ENCODE results near the gene TXNRD2. TPM values are rescaled to one million over a fixed set of nuclear protein-coding genes. Genes with fewer than 3 reads are reported as not detected.
"Not testable (repeated sequence)": the region's sequence is repeated elsewhere in the genome, so short reads cannot be mapped to it uniquely, and the experiment has no call there.

TXNRD2 gene
- total RNA-seq, 1 donor from 2014 or later: 47.5 TPM

- no peak for ATAC-seq
- no peak for TF ChIP-seq CTCF (IDR thresholded peaks at IDR 0.05)
- Histone ChIP-seq H3K9me3 (no peaks in the 10 kb centered on the region), H3K36me3 (peaks cover 17% of the 10 kb centered on the region), H3K27ac (no peak overlapping the region), H3K4me3 (no peak overlapping the region), H3K27me3 (ENCODE audit: low read depth) (no peaks in the 10 kb centered on the region), H3K4me1 (peaks cover 29% of the 10 kb centered on the region)
- intact Hi-C loops (cut with DNase I): no loop called here
- DNase-seq: peak; percentile 37
Measured at GRCh38 chr22:19884161-19884953, 57.3 kb downstream of the TXNRD2 start.

- intact Hi-C loops (cut with DNase I); H3K27ac ChIP-seq; H3K9me3 ChIP-seq; H3K4me3 ChIP-seq; H3K27me3 ChIP-seq (ENCODE audit: low read depth); ATAC-seq: not testable (repeated sequence)
- H3K4me1 ChIP-seq: peaks cover 29% of the 10 kb centered on the region
- H3K36me3 ChIP-seq: peaks cover 13% of the 10 kb centered on the region
- DNase-seq: peak; percentile 17
Measured at GRCh38 chr22:19883446-19883845, 58.2 kb downstream of the TXNRD2 start.

- peak; percentile 25 for DNase-seq
- no peak for ATAC-seq
- H3K9me3 ChIP-seq: no peaks in the 10 kb centered on the region
- intact Hi-C loops (cut with DNase I): no loop called here
- peaks cover 13% of the 10 kb centered on the region for H3K36me3 ChIP-seq
- TF ChIP-seq CTCF (IDR thresholded peaks at IDR 0.05): no peak
- no peak overlapping the region for H3K4me3 ChIP-seq
- no peak overlapping the region for H3K27ac ChIP-seq
- no peaks in the 10 kb centered on the region for H3K27me3 ChIP-seq (ENCODE audit: low read depth)
- H3K4me1 ChIP-seq: peaks cover 29% of the 10 kb centered on the region
Measured at GRCh38 chr22:19882446-19883381, 58.9 kb downstream of the TXNRD2 start.

- no peaks in the 10 kb centered on the region for H3K9me3 ChIP-seq
- H3K36me3 ChIP-seq: peaks cover 18% of the 10 kb centered on the region
- TF ChIP-seq CTCF (IDR thresholded peaks at IDR 0.05): no peak
- H3K27ac ChIP-seq: peak overlapping the region; percentile 36
- peaks cover 15% of the 10 kb centered on the region for H3K4me1 ChIP-seq
- intact Hi-C loops (cut with DNase I): no loop called here
- H3K27me3 ChIP-seq (ENCODE audit: low read depth): no peaks in the 10 kb centered on the region
- ATAC-seq (peak; percentile 24 to 46), DNase-seq (peak; percentile 72)
- H3K4me3 ChIP-seq: no peak overlapping the region
Measured at GRCh38 chr22:19880786-19881569, 60.6 kb downstream of the TXNRD2 start.

GRCh38 chr22:19879992-19880785 lies 61.4 kb downstream of the TXNRD2 start:
- Histone ChIP-seq H3K36me3 (peaks cover 20% of the 10 kb centered on the region), H3K4me1 (peaks cover 21% of the 10 kb centered on the region), H3K9me3 (no peaks in the 10 kb centered on the region), H3K4me3 (no peak overlapping the region), H3K27me3 (ENCODE audit: low read depth) (no peaks in the 10 kb centered on the region), H3K27ac (peak overlapping the region; percentile 36)
- no peak for TF ChIP-seq CTCF (IDR thresholded peaks at IDR 0.05)
- ATAC-seq: no peak
- peak; percentile 30 for DNase-seq
- intact Hi-C loops (cut with DNase I): no loop called here

Measured in lower lobe of right lung (tissue), 2 donors.